ENCODE measurements around the gene COL25A1.

COL25A1 gene

DNA sequence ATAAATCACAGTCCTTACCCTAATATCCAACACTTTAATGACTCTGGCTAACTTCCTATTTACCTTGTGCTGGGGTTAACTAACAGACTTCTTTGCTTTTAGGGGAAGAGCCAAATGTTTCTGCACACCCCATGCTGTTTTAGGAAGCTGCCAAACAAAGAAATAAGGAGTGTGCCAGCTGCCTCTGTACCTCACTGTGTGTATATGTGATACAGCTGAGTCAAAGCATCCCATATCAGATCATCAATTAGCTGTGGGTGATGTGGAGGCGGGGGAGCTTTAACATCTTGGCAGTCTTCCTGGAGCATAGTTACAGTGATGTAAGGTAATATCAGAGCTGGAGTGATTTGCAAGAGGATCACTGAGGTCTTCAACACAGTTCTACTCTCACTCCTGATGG, 95.4 kb downstream of the COL25A1 start:
- TF ChIP-seq, protein P1, sequence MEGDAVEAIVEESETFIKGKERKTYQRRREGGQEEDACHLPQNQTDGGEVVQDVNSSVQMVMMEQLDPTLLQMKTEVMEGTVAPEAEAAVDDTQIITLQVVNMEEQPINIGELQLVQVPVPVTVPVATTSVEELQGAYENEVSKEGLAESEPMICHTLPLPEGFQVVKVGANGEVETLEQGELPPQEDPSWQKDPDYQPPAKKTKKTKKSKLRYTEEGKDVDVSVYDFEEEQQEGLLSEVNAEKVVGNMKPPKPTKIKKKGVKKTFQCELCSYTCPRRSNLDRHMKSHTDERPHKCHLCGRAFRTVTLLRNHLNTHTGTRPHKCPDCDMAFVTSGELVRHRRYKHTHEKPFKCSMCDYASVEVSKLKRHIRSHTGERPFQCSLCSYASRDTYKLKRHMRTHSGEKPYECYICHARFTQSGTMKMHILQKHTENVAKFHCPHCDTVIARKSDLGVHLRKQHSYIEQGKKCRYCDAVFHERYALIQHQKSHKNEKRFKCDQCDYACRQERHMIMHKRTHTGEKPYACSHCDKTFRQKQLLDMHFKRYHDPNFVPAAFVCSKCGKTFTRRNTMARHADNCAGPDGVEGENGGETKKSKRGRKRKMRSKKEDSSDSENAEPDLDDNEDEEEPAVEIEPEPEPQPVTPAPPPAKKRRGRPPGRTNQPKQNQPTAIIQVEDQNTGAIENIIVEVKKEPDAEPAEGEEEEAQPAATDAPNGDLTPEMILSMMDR (IDR thresholded peaks at IDR 0.05; ENCODE audit: borderline replicate concordance, control extremely low read depth, extremely low read depth, insufficient read depth, missing control alignments): no peak
- in situ Hi-C loops (cut with MboI; ENCODE audit: low sequenced_read_pairs, unreplicated experiment): no loop called here
- no peak for DNase-seq (ENCODE audit: low spot score)

GRCh38 chr4:109206620-109207019, 95.8 kb downstream of the COL25A1 start:
- in situ Hi-C loops (cut with MboI; ENCODE audit: low sequenced_read_pairs, unreplicated experiment): no loop called here
- TF ChIP-seq, protein P1 (IDR thresholded peaks at IDR 0.05; ENCODE audit: borderline replicate concordance, control extremely low read depth, extremely low read depth, insufficient read depth, missing control alignments): no peak
- DNase-seq (ENCODE audit: low spot score): no peak

DNA sequence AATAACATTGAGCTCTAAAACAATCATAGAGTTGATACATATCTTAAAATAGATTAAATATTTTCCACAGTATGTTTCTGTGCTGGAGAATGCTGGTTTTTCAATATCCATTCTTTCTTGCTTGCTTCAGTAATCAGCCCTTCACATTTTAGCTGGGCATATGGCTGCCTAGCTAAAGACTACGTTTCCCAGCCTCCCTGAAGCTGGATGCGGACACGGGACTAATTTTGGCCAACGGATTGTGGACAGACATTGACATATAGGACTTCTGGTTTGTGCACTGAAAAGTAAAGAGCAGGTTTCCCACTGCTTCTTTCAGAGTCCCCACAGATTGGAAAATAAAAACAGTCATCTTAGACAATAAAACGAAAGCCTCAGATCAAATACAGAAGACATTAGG, 97.3 kb downstream of the COL25A1 start:
- no peak for DNase-seq (ENCODE audit: low spot score)
- TF ChIP-seq, protein P1 (IDR thresholded peaks at IDR 0.05; ENCODE audit: borderline replicate concordance, control extremely low read depth, extremely low read depth, insufficient read depth, missing control alignments): no peak
- in situ Hi-C loops (cut with MboI; ENCODE audit: low sequenced_read_pairs, unreplicated experiment): no loop called here

DNA sequence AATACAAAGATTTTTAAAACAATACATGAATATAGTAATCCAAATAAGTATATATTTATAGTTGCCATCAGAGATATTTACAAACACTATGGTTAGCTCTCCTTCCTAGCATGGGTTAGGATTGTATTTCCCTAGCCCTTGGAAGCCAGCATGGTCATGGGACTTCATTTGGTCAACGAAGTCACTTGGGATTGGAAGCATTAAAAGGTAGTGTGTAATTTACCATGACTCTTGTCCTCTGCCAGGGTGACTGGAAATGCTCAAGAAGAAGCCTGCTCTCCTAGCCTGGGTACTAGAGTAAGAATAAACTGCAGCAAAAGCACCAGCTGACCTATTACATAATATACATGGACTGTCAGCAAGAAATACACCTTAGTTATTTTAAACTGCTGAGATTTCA, 102.9 kb downstream of the COL25A1 start:
- in situ Hi-C loops (cut with MboI; ENCODE audit: low sequenced_read_pairs, unreplicated experiment): no loop called here
- DNase-seq (ENCODE audit: low spot score): no peak

DNA sequence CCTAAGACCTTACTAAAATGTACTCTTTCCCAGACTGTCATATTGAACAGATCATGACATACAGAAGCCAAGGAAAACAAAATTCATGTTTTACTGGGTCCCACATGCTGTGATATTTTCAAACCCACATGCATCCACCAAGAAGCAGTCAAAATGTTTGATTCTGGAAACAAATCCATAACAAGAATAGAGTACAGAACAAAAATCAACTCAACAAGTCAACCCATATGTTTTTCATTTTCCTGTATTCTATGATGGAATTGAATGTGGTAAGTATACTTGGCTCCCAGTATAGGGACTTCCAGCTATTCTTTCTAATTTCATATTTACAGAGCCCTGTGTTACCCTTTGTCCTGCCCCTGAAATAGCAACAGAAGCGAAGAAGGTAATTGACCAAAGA, 106.8 kb downstream of the COL25A1 start:
- TF ChIP-seq, protein P1 (IDR thresholded peaks at IDR 0.05; ENCODE audit: borderline replicate concordance, control extremely low read depth, extremely low read depth, insufficient read depth, missing control alignments): no peak
- in situ Hi-C loops (cut with MboI; ENCODE audit: low sequenced_read_pairs, unreplicated experiment): no loop called here
- DNase-seq (ENCODE audit: low spot score): no peak

More for the DNA sequence above, 102.9 kb downstream of the COL25A1 start:
- TF ChIP-seq, protein P1 (IDR thresholded peaks at IDR 0.05; ENCODE audit: borderline replicate concordance, control extremely low read depth, extremely low read depth, insufficient read depth, missing control alignments): no peak

DNA sequence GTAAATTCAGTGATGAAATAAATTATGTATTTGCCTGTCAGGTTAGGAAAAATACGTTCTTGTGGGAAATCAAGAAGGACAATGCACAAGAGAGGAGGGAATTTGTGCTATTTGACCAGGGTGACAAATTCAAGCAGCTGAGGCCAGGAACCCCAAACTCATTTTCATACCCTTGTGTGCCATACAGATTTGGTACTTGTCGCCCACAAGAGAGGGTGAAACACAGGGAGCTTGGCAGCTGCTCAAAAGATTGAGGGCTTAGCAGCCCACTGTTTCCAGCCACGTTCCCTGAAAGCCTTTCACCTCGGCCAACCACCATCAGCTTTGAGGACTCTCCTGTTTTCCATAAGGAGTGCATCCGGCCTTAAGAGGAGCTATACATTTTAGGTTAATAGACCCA, 111.2 kb downstream of the COL25A1 start:
- TF ChIP-seq, protein P1 (IDR thresholded peaks at IDR 0.05; ENCODE audit: borderline replicate concordance, control extremely low read depth, extremely low read depth, insufficient read depth, missing control alignments): no peak

DNA sequence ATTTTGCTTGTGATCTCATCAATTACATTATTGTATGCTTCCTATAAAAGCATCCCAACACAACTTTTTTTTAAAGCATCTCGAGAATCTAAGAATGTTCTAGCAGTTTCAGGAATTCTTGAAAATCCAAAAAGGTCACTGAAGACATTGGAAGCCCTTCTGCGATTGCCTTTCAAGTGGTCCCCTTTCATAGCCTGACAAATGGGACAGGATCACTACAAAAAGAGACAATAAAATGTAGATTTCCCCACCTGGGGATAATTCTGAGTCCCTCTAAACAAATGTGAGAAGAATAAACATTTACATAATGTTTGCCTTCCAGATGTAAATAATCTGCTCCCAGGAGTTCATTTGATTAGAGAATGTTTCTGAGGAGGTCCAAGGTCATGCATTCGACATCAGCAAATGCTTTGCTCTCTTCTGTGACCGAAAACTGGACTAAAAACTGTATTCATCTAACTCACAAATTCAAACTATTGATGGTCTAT, 116.0 kb downstream of the COL25A1 start:
- DNase-seq (ENCODE audit: low spot score): no peak
- TF ChIP-seq, protein P1 (IDR thresholded peaks at IDR 0.05; ENCODE audit: borderline replicate concordance, control extremely low read depth, extremely low read depth, insufficient read depth, missing control alignments): no peak
- in situ Hi-C loops (cut with MboI; ENCODE audit: low sequenced_read_pairs, unreplicated experiment): no loop called here

More for the DNA sequence above, 111.2 kb downstream of the COL25A1 start:
- no peak for DNase-seq (ENCODE audit: low spot score)
- in situ Hi-C loops (cut with MboI; ENCODE audit: low sequenced_read_pairs, unreplicated experiment): no loop called here

All from GM13976 (cell line).